ENCODE measurements around the gene TMEM235. TPM values are rescaled to one million over a fixed set of nuclear protein-coding genes. Genes with fewer than 3 reads are reported as not detected.

Gene TMEM235
- total and polyA plus RNA-seq, 11 donors: not detected

DNA sequence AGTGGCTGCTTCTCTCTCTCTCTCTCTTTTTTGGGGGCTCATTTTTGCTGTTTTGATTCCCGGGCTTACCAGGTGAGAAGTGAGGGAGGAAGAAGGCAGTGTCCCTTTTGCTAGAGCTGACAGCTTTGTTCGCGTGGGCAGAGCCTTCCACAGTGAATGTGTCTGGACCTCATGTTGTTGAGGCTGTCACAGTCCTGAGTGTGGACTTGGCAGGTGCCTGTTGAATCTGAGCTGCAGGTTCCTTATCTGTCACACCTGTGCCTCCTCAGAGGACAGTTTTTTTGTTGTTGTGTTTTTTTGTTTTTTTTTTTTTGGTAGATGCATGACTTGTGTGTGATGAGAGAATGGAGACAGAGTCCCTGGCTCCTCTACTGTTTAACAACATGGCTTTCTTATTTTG is 7.7 kb upstream of the TMEM235 start:
- DNase-seq: no peak
- H3K4me3 ChIP-seq: no peak overlapping the region
- peak overlapping the region in 6 of 12 donors; percentile 13 to 62 (median 56) for H3K27ac ChIP-seq
- H3K4me1 ChIP-seq: peaks cover 0 to 11% (median 2%) of the 10 kb centered on the region in 12 donors
- intact Hi-C loops (cut with DNase I): no loop called here
- no peaks in the 10 kb centered on the region for H3K9me3 ChIP-seq
- WGBS, 4 donors: 77 to 85% (median 81%) methylated on average over 3 of the region's 3 CpGs
- peaks cover 0 to 5% (median 0%) of the 10 kb centered on the region in 9 donors for H3K36me3 ChIP-seq
- ATAC-seq: no peak
- no peak for TF ChIP-seq POLR2A (IDR thresholded peaks at IDR 0.05)
- TF ChIP-seq, protein P1, sequence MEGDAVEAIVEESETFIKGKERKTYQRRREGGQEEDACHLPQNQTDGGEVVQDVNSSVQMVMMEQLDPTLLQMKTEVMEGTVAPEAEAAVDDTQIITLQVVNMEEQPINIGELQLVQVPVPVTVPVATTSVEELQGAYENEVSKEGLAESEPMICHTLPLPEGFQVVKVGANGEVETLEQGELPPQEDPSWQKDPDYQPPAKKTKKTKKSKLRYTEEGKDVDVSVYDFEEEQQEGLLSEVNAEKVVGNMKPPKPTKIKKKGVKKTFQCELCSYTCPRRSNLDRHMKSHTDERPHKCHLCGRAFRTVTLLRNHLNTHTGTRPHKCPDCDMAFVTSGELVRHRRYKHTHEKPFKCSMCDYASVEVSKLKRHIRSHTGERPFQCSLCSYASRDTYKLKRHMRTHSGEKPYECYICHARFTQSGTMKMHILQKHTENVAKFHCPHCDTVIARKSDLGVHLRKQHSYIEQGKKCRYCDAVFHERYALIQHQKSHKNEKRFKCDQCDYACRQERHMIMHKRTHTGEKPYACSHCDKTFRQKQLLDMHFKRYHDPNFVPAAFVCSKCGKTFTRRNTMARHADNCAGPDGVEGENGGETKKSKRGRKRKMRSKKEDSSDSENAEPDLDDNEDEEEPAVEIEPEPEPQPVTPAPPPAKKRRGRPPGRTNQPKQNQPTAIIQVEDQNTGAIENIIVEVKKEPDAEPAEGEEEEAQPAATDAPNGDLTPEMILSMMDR (IDR thresholded peaks at IDR 0.05): no peak
- H3K27me3 ChIP-seq: no peaks in the 10 kb centered on the region

DNA sequence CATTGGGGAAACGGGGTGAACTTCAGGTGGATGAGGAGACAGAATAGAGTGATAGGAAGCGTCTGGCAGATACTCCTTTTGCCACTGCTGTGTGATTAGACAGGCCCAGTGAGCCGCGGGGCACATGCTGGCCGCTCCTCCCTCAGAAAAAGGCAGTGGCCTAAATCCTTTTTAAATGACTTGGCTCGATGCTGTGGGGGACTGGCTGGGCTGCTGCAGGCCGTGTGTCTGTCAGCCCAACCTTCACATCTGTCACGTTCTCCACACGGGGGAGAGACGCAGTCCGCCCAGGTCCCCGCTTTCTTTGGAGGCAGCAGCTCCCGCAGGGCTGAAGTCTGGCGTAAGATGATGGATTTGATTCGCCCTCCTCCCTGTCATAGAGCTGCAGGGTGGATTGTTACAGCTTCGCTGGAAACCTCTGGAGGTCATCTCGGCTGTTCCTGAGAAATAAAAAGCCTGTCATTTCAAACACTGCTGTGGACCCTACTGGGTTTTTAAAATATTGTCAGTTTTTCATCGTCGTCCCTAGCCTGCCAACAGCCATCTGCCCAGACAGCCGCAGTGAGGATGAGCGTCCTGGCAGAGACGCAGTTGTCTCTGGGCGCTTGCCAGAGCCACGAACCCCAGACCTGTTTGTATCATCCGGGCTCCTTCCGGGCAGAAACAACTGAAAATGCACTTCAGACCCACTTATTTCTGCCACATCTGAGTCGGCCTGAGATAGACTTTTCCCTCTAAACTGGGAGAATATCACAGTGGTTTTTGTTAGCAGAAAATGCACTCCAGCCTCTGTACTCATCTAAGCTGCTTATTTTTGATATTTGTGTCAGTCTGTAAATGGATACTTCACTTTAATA is 7.0 kb upstream of the TMEM235 start:
- Histone ChIP-seq H3K27ac (peak overlapping the region in 1 of 12 donors; percentile 57), H3K36me3 (peaks cover 0 to 5% (median 0%) of the 10 kb centered on the region in 9 donors)

DNA sequence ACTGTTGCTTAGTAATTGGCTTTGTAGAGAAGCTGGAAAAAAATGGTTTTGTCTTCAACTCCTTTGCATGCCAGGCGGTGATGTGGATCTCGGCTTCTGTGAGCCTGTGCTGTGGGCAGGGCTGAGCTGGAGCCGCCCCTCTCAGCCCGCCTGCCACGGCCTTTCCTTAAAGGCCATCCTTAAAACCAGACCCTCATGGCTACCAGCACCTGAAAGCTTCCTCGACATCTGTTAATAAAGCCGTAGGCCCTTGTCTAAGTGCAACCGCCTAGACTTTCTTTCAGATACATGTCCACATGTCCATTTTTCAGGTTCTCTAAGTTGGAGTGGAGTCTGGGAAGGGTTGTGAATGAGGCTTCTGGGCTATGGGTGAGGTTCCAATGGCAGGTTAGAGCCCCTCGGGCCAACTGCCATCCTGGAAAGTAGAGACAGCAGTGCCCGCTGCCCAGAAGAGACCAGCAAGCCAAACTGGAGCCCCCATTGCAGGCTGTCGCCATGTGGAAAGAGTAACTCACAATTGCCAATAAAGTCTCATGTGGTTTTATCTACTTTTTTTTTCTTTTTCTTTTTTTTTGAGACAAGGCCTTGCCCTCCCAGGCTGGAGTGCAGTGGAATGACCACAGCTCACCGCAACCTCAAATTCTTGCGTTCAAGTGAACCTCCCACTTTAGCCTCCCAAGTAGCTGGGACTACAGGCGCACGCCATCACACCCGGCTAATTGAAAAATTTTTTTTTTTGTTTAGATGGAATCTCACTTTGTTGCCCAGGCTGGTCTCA is 6.2 kb upstream of the TMEM235 start:
- Histone ChIP-seq H3K4me1 (peaks cover 0 to 11% (median 2%) of the 10 kb centered on the region in 12 donors), H3K4me3 (no peak overlapping the region), H3K36me3 (peaks cover 0 to 5% (median 0%) of the 10 kb centered on the region in 9 donors), H3K27me3 (peaks cover 0 to 7% (median 1%) of the 10 kb centered on the region in 9 donors), H3K9me3 (no peaks in the 10 kb centered on the region), H3K27ac (no peak overlapping the region)
- 95 to 97% (median 96%) methylated on average over 16 of the region's 16 CpGs for WGBS, 4 donors
- ATAC-seq (no peak), DNase-seq (no peak)
- intact Hi-C loops (cut with DNase I): no loop called here
- TF ChIP-seq, protein P1 (IDR thresholded peaks at IDR 0.05): no peak
- no peak for TF ChIP-seq POLR2A (IDR thresholded peaks at IDR 0.05)

More for the DNA sequence above, 7.0 kb upstream of the TMEM235 start:
- intact Hi-C loops (cut with DNase I): no loop called here
- Histone ChIP-seq H3K9me3 (no peaks in the 10 kb centered on the region), H3K4me3 (no peak overlapping the region), H3K4me1 (peaks cover 0 to 11% (median 2%) of the 10 kb centered on the region in 12 donors), H3K27me3 (no peaks in the 10 kb centered on the region)
- TF ChIP-seq, protein P1 (IDR thresholded peaks at IDR 0.05): no peak
- TF ChIP-seq POLR2A (IDR thresholded peaks at IDR 0.05): no peak
- 84 to 89% (median 86%) methylated on average over 27 of the region's 27 CpGs for whole genome bisulfite sequencing, 4 donors
- no peak for DNase-seq
- no peak for ATAC-seq

All from heart left ventricle (tissue), 16 donors.